DMS153 (cell line): Measurements from ENCODE around the gene LRPPRC.
"Not testable (repeated sequence)": the region's sequence is repeated elsewhere in the genome, so short reads cannot be mapped to it uniquely, and the experiment has no call there.

ENCODE experiments used
- DNase-seq: peaks from one replicate; lab custom pipeline; 2025; lab: John Stamatoyannopoulos, UW

The LRPPRC gene

GRCh38 chr2:43977677-43978375, 18.0 kb downstream of the LRPPRC start:
- no peak for DNase-seq

GRCh38 chr2:43960921-43961320, 34.9 kb downstream of the LRPPRC start:
- DNase-seq, result no peak

- no peak for DNase-seq
These were observed 37.2 kb downstream of the LRPPRC start for GRCh38 chr2:43958397-43959275.

GRCh38 chr2:43950383-43951008, 45.3 kb downstream of the LRPPRC start:
- DNase-seq, result peak; percentile 20

GRCh38 chr2:43948370-43948769, 47.4 kb downstream of the LRPPRC start:
- no peak for DNase-seq

GRCh38 chr2:43946685-43947084, 49.1 kb downstream of the LRPPRC start:
- no peak for DNase-seq

GRCh38 chr2:43945439-43945838, 50.4 kb downstream of the LRPPRC start:
- no peak for DNase-seq

GRCh38 chr2:43944915-43945314, 50.9 kb downstream of the LRPPRC start:
- DNase-seq, result peak; percentile 20

GRCh38 chr2:43943809-43944452, 51.9 kb downstream of the LRPPRC start:
- peak; percentile 78 for DNase-seq

- DNase-seq, result no peak
These were observed 52.5 kb downstream of the LRPPRC start for GRCh38 chr2:43943323-43943722.

GRCh38 chr2:43942881-43943280, 52.9 kb downstream of the LRPPRC start:
- DNase-seq, result no peak

- DNase-seq, result no peak
These were observed 53.8 kb downstream of the LRPPRC start for GRCh38 chr2:43941966-43942365.

- DNase-seq, result no peak
These were observed 54.4 kb downstream of the LRPPRC start for GRCh38 chr2:43941359-43941758.

GRCh38 chr2:43939695-43940256, 56.0 kb downstream of the LRPPRC start:
- no peak for DNase-seq

- no peak for DNase-seq
These were observed 58.4 kb downstream of the LRPPRC start for GRCh38 chr2:43937269-43937820.

GRCh38 chr2:43934567-43934966, 61.2 kb downstream of the LRPPRC start:
- no peak for DNase-seq

- no peak for DNase-seq
These were observed 64.5 kb downstream of the LRPPRC start for GRCh38 chr2:43931293-43931692.

- no peak for DNase-seq
These were observed 68.3 kb downstream of the LRPPRC start for GRCh38 chr2:43927442-43927841.

- no peak for DNase-seq
These were observed 70.4 kb downstream of the LRPPRC start for GRCh38 chr2:43925431-43925830.

- DNase-seq, result no peak
These were observed 71.3 kb downstream of the LRPPRC start for GRCh38 chr2:43924463-43924862.

- DNase-seq, result not testable (repeated sequence)
These were observed 84.5 kb downstream of the LRPPRC start for GRCh38 chr2:43911136-43911790.
